ENCODE results near the gene TDP1.

GRCh38 chr14:89963288-89963978, 7.7 kb downstream of the TDP1 start:
- TF ChIP-seq, protein P1, sequence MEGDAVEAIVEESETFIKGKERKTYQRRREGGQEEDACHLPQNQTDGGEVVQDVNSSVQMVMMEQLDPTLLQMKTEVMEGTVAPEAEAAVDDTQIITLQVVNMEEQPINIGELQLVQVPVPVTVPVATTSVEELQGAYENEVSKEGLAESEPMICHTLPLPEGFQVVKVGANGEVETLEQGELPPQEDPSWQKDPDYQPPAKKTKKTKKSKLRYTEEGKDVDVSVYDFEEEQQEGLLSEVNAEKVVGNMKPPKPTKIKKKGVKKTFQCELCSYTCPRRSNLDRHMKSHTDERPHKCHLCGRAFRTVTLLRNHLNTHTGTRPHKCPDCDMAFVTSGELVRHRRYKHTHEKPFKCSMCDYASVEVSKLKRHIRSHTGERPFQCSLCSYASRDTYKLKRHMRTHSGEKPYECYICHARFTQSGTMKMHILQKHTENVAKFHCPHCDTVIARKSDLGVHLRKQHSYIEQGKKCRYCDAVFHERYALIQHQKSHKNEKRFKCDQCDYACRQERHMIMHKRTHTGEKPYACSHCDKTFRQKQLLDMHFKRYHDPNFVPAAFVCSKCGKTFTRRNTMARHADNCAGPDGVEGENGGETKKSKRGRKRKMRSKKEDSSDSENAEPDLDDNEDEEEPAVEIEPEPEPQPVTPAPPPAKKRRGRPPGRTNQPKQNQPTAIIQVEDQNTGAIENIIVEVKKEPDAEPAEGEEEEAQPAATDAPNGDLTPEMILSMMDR (IDR thresholded peaks at IDR 0.05), result no peak
- no peak for TF ChIP-seq POLR2AphosphoS5 (IDR thresholded peaks at IDR 0.05; ENCODE audit: low read depth, low read length)
